ENCODE data around the gene IGSF8.

- TF ChIP-seq TAF1 (IDR thresholded peaks at IDR 0.05; ENCODE audit: borderline replicate concordance, low read depth, low read length) (no peak), POLR2AphosphoS5 (IDR thresholded peaks at IDR 0.05; ENCODE audit: low read depth, low read length) (no peak)
These were observed 1.4 kb upstream of the IGSF8 start for GRCh38 chr1:160099716-160100375.

All from GM12892 (cell line).